ENCODE data around the gene KRT15. TPM values are rescaled to one million over a fixed set of nuclear protein-coding genes. Genes with fewer than 3 reads are reported as not detected.

KRT15 gene
- polyA plus RNA-seq, 1 donor (not counting 4 experiments of a cell fraction or from before 2014, with no cell fraction given) = 729 TPM

- Histone ChIP-seq H3K4me2 (ENCODE audit: control insufficient read depth, extremely low read depth, insufficient read depth, low read depth, low read length) (no peak overlapping the region), H3K79me2 (ENCODE audit: control insufficient read depth, insufficient read depth, low read length) (no peaks in the 10 kb centered on the region), H2AFZ (ENCODE audit: control insufficient read depth, low read length) (no peak overlapping the region), H3K36me3 (ENCODE audit: control insufficient read depth in 2 of 2, extremely low read depth in 1 of 2, insufficient read depth in 2 of 2, low read length in 2 of 2) (no peaks in the 10 kb centered on the region), H3K9me3 (ENCODE audit: control insufficient read depth, low read depth, low read length) (no peaks in the 10 kb centered on the region), H3K4me1 (ENCODE audit: control insufficient read depth, extremely low read depth, insufficient read depth, low read length) (peaks cover 42% of the 10 kb centered on the region), H3K27me3 (ENCODE audit: control insufficient read depth, extremely low read depth, insufficient read depth, low read length) (no peaks in the 10 kb centered on the region), H3K9ac (ENCODE audit: control insufficient read depth, extremely low read depth, insufficient read depth, low read length) (no peak overlapping the region), H3K9me1 (ENCODE audit: control insufficient read depth, extremely low read depth, insufficient read depth, low read length) (no peaks in the 10 kb centered on the region), H3K4me3 (ENCODE audit: control insufficient read depth in 2 of 3, extremely low read depth in 1 of 3, insufficient read depth in 2 of 3, low read depth in 1 of 3, low read length in 3 of 3) (no peak overlapping the region), H4K20me1 (ENCODE audit: control insufficient read depth, extremely low read depth, insufficient read depth, low read length) (no peaks in the 10 kb centered on the region), H3K27ac (ENCODE audit: control insufficient read depth, insufficient read depth, low read length) (no peak overlapping the region)
- TF ChIP-seq, protein P1, sequence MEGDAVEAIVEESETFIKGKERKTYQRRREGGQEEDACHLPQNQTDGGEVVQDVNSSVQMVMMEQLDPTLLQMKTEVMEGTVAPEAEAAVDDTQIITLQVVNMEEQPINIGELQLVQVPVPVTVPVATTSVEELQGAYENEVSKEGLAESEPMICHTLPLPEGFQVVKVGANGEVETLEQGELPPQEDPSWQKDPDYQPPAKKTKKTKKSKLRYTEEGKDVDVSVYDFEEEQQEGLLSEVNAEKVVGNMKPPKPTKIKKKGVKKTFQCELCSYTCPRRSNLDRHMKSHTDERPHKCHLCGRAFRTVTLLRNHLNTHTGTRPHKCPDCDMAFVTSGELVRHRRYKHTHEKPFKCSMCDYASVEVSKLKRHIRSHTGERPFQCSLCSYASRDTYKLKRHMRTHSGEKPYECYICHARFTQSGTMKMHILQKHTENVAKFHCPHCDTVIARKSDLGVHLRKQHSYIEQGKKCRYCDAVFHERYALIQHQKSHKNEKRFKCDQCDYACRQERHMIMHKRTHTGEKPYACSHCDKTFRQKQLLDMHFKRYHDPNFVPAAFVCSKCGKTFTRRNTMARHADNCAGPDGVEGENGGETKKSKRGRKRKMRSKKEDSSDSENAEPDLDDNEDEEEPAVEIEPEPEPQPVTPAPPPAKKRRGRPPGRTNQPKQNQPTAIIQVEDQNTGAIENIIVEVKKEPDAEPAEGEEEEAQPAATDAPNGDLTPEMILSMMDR (optimal IDR thresholded peaks at IDR 0.05 in 1 of 3, IDR thresholded peaks at IDR 0.05 in 1 of 3, conservative IDR thresholded peaks at IDR 0.05 in 1 of 3; ENCODE audit: extremely low read depth in 1 of 3, insufficient read depth in 2 of 3, low read length in 3 of 3) = no peak
- no peak for TF ChIP-seq EZH2 (IDR thresholded peaks at IDR 0.05; ENCODE audit: low read length)
- FAIRE-seq = peak; percentile 77
- dilution Hi-C loops (cut with MboI; ENCODE audit: extremely low pct_ligation_motif_present, low sequenced_read_pairs) = no loop called here
- DNase-seq (ENCODE audit: low read depth, low spot score) = no peak
These were observed 20.4 kb downstream of the KRT15 start for GRCh38 chr17:41498276-41498675.

DNA sequence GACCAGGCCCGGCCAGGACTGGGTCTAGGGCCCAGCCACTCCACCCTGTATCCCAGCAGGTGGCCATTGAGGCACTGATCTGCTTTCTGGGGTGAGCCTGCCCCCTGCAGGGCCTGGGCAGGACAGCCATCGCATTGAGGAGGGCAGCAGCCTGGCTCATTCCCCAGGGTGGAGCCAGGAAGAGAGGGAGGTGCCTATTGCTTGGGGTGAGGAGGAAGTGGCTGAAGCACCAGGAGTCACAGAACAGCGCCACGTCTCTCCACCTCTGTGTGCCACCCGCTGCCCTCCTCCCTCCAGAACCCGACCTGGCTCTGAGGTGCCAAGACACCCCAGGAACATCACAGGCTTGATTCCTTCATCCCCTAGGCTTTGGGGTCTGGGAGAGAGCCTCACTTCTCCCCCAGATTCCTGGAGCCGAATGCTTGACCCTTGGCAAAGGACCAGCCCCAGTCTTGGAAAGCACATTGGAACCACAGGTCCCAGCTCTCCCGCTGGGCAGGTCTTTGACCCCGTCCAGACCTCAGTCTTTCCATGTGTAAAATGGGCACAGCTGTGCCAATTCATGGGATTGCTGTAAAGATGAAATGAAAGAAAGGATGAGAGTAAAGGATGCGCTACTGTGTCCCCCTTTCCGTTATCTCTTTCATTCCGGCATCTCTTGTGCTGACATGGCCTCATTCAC is 21.7 kb downstream of the KRT15 start:
- Histone ChIP-seq H2AFZ (ENCODE audit: control insufficient read depth, low read length) (peak overlapping the region; percentile 74), H3K4me1 (ENCODE audit: control insufficient read depth, extremely low read depth, insufficient read depth, low read length) (peaks cover 42% of the 10 kb centered on the region)

More for the DNA sequence above, 21.7 kb downstream of the KRT15 start:
- no peaks in the 10 kb centered on the region for H4K20me1 ChIP-seq (ENCODE audit: control insufficient read depth, extremely low read depth, insufficient read depth, low read length)
- dilution Hi-C loops (cut with MboI; ENCODE audit: extremely low pct_ligation_motif_present, low sequenced_read_pairs) = no loop called here
- H3K9ac ChIP-seq (ENCODE audit: control insufficient read depth, extremely low read depth, insufficient read depth, low read length) = peak overlapping the region; percentile 53
- FAIRE-seq (peak; percentile 94), DNase-seq (ENCODE audit: low read depth, low spot score) (no peak)
- H3K9me3 ChIP-seq (ENCODE audit: control insufficient read depth, low read depth, low read length) = no peaks in the 10 kb centered on the region
- peak overlapping the region; percentile 66 for H3K4me2 ChIP-seq (ENCODE audit: control insufficient read depth, extremely low read depth, insufficient read depth, low read depth, low read length)
- H3K36me3 ChIP-seq (ENCODE audit: control insufficient read depth in 2 of 2, extremely low read depth in 1 of 2, insufficient read depth in 2 of 2, low read length in 2 of 2) = no peaks in the 10 kb centered on the region
- TF ChIP-seq EZH2 (IDR thresholded peaks at IDR 0.05; ENCODE audit: low read length) = no peak
- TF ChIP-seq, protein P1 (optimal IDR thresholded peaks at IDR 0.05 in 1 of 3, IDR thresholded peaks at IDR 0.05 in 1 of 3, conservative IDR thresholded peaks at IDR 0.05 in 1 of 3; ENCODE audit: extremely low read depth in 1 of 3, insufficient read depth in 2 of 3, low read length in 3 of 3) = peak; percentile 92 to 98 (median 98)
- H3K79me2 ChIP-seq (ENCODE audit: control insufficient read depth, insufficient read depth, low read length) = no peaks in the 10 kb centered on the region
- H3K27me3 ChIP-seq (ENCODE audit: control insufficient read depth, extremely low read depth, insufficient read depth, low read length) = no peaks in the 10 kb centered on the region
- peak overlapping the region in 1 of 3 experiments; percentile 34 for H3K4me3 ChIP-seq (ENCODE audit: control insufficient read depth in 2 of 3, extremely low read depth in 1 of 3, insufficient read depth in 2 of 3, low read depth in 1 of 3, low read length in 3 of 3)
- no peaks in the 10 kb centered on the region for H3K9me1 ChIP-seq (ENCODE audit: control insufficient read depth, extremely low read depth, insufficient read depth, low read length)
- H3K27ac ChIP-seq (ENCODE audit: control insufficient read depth, insufficient read depth, low read length) = peak overlapping the region; percentile 62
